Stimulated activated CD8-positive, alpha-beta memory T cell treated with anti-CD3 and anti-CD28 coated beads, Interleukin-15, amount 100 ng/mL, for 48 hours (primary cell): ENCODE data around the gene SFXN1.
"Not testable (repeated sequence)": the region's sequence is repeated elsewhere in the genome, so short reads cannot be mapped to it uniquely, and the experiment has no call there.

ENCODE experiments used
- DNase-seq, 2 donors: peaks; one replicate each; pipeline ENCODE4 v3.0.0-alpha.2; 2020; ENCODE audit warnings: low read depth in 2 of 2

The SFXN1 gene

GRCh38 chr5:175494264-175495183 is 16.2 kb downstream of the SFXN1 start:
- no peak for DNase-seq

DNA sequence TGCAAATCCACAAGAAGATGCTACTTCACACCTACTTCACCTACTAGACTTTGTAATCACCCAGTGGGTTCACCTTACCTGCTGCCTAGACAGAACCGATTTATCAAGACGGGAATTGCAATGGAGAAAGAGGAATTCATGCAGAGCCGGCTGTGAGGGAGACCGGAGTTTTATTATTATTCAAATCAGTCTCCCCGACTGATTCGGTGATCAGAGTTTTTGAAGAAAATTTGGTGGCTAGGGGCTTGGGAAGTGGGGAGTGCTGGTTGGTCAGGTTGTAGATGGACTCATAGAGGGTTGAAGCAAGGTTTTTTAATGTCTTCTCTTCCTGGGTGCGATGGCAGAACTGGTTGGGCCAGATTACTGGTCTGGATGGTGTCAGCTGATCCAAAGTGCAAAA is 23.4 kb downstream of the SFXN1 start:
- no peak for DNase-seq

DNA sequence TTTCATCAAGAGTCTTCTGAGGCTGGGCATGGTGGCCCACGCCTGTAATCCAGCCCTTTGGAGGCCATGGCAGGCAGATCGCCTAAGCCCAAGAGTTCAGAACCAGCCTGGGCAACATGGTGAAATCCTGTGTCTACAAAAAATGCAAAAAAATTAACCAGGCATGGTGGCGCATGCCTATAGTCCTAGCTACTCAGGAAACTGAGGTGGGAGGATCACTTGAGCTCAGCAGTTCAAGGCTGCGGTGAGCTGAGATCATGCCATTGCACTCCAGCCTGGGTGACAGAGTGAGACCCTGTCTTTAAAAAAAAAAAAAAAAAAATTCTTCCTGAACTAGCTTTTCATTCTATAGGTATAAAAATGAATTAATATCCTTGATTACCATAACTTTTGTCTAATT is 29.3 kb downstream of the SFXN1 start:
- peak in 1 of 2 donors; percentile 32 for DNase-seq

DNA sequence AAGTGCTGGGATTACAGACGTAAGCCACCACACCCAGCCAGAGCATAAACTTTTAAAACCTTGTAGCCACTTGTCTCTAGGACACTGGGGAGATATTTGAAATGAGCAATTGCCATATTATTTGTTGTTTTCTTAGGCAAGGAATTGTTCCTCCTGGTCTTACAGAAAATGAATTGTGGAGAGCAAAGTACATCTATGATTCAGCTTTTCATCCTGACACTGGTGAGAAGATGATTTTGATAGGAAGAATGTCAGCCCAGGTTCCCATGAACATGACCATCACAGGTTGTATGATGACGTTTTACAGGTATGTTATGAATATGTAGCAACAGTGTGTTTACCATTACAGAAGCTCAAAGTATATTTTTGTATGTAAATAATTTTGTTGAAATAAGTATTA is 30.5 kb downstream of the SFXN1 start:
- DNase-seq: no peak

- no peak for DNase-seq
Observed at GRCh38 chr5:175513297-175513696, 34.9 kb downstream of the SFXN1 start.

- DNase-seq: no peak
Observed at GRCh38 chr5:175513726-175514125, 35.4 kb downstream of the SFXN1 start.

GRCh38 chr5:175516933-175517823 is 38.8 kb downstream of the SFXN1 start:
- DNase-seq: no peak

DNA sequence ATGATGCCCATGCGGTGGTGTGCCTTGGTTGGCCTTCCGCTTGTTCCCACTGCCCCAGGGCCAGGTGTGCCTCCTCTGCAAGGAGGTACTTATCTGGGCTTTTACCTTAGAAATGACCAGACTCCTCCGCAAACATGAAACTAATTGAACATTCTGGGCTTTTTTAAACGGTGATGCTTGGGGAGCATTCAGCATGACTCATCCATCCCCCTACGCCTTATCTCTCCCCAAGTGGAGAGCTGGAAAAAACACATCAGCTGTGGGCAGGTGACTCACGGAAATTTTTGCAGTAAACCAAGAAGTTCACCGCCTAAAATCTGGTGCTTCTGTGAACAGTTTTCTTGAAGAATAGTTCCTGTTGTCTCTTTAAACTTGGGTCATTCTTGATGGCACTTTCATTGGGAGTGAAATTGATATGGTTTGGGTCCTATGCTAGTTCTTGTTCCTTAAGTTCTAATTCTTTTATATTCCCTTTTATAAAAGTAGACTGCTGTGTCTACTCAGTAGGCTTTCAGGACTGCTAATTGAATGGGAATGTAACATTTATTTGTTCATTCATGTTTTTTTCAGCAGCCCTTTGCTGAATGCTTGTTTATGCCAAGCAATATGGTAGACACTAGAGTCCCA is 39.6 kb downstream of the SFXN1 start:
- peak; percentile 76 to 80 for DNase-seq

GRCh38 chr5:175519006-175519405 is 40.6 kb downstream of the SFXN1 start:
- DNase-seq: no peak

DNA sequence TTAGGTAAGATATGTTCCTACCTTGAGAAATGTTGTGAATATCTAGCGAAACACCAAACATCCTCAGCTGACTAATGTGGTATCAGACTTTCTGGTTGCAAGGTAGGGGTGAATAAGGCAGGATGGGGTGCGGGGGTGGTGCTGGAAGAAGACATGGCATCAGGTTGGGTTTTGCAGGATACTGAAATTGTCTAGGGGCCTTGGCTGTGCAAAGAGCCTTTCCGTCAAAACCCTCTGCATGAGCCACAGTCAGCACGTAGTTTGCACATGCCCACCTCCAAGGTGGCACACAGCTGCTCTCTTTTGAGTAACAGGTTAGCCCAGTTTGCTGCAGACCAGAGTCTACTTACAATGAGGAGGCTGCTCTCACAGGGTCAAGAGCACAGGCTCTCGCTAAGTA is 42.0 kb downstream of the SFXN1 start:
- DNase-seq: peak in 1 of 2 donors; percentile 54

- DNase-seq: no peak
Observed at GRCh38 chr5:175520873-175521272, 42.5 kb downstream of the SFXN1 start.

GRCh38 chr5:175521313-175521833 is 43.0 kb downstream of the SFXN1 start:
- peak in 1 of 2 donors; percentile 34 for DNase-seq

DNA sequence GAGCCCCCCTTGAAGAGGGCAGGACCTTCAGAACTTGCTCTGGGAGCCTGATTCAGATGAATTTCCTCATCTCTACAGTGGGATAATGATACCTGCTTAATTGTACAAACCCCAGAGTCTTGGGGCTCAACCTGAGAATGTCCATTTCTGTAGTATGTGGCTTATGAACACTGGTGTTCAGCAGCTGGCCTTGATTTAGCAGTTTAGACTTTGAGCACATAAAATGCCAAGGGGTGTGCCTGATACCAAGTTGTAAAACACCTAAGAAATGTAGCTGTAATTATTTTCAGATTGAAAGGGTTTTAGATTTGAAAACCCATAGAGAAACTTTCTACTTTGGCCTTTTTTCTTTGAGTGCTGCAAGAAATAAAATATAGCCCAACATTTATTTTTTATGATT is 44.9 kb downstream of the SFXN1 start:
- DNase-seq: no peak

DNA sequence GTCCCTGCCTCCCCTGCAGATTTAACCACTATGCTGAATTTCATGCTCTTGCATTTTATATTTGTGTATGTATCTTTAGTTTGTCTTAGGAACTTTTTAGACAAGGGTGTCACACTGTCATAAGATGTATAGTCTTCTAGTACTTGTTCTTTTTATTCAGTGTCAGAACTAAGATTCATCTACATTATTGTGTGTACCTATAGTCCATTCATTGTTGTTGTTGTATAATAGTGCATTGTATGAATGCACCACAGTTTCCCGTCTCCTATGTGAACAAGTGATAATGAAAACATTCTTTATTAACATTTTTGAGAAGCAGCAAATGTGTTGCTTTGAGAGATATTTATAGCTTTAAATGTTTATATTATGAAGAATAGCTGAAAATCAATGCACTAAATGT is 45.9 kb downstream of the SFXN1 start:
- DNase-seq: no peak

- no peak for DNase-seq
Observed at GRCh38 chr5:175526691-175527090, 48.3 kb downstream of the SFXN1 start.

GRCh38 chr5:175531361-175531760 is 53.0 kb downstream of the SFXN1 start:
- DNase-seq: no peak

- DNase-seq: peak; percentile 76
Observed at GRCh38 chr5:175534070-175534932, 55.9 kb downstream of the SFXN1 start.

GRCh38 chr5:175535331-175535730 is 57.0 kb downstream of the SFXN1 start:
- DNase-seq: not testable (repeated sequence)

DNA sequence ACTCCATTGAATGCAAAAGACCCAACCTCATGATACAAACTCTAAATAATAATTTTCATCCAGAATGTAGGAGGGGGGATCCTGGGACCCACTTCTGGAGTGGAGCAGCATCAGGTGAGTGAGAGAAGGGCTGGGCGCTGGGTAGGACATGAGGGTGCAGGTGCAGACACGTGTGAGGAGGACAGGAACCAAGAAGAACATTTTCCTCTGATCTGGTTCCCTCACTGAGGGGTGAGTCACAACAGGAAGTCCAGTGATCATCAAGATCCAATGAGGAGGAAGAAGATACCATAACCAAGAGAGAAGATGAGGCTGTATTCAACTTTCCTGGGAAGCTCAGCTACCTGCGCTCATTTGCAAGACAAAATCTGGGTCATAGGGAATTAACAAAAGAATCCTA is 57.4 kb downstream of the SFXN1 start:
- no peak for DNase-seq

DNA sequence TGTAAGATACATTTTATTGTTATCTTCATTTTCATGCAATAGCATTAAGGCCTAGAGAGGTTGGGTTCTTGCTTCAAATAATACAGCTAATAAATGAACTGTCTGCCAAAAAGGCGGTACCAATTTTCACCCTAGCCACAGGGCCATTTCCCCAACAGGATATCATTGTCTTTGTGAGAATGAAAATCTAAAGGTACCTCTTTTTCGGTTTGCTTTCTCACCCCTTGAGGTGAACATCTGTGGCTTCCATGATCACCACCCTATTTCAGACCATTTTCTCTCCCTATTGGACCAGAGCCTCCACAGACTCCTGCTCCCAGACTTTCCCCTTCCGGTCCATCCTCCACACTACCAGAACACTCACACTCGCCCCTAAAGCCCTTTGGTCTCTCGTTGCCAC is 60.2 kb downstream of the SFXN1 start:
- no peak for DNase-seq

GRCh38 chr5:175539936-175540335 is 61.6 kb downstream of the SFXN1 start:
- DNase-seq: no peak
